GM21423 (cell line): Measurements from ENCODE around the gene TCEA3.

ENCODE experiments used
- ATAC-seq: cut with Tn5 transposase; IDR thresholded peaks from one replicate; pipeline ENCODE4 v1.9.1; 2021; ENCODE audit warnings: mild to moderate bottlenecking, moderate library complexity; ENCODE audit not compliant: unreplicated experiment

The TCEA3 gene

DNA sequence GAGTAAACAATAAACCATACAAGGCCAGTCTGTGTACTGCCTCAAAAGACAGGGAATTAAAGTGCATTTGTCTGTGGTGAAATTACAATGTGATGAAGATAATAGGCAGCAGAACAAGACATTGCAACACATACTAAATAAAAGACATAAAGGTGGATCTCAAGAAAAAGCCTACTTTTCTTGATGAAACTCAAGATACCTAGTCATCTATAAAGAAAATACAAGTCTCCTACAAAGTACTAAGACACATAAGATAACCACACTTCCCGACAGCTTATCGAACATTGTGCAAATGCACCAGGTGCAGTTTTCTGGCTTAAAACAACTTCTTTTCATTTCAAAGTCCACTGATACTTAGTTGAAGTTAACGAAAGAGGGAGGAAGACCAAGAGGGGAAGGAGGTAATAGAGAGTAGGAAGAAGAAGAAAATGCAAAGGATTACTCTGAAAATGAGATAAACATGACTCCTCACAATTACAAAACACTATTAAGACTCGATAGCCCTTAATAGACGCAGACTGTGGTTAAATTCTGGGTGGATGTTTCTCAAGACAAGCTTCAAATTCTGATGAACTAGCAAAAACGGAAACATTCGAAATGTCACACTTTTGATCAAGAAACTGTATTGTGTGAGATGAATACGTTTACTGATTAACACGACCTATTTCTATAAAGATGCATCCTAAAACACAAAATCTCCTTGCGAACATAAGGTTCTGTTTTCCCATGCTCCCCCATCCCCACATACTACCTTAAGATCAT, 82.4 kb downstream of the TCEA3 start:
- ATAC-seq = no peak

DNA sequence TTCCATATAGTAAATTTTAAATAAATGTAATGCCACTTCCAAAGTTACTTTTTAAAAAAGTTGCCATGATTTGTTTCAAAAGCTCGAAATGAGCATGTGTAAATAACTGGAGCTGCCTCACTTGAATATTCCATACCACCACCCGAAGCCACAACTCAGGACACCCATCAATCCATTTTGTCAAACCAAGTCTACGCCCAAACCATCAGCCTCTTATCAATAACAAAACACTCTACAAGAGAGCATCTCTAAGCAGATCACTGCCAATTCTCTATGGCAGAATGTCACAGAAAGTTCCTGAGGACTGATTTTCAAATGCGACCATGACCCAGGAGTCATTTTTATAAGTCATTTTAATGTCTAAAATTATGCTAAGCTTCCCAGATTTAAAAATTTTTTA, 84.9 kb downstream of the TCEA3 start:
- ATAC-seq = no peak

DNA sequence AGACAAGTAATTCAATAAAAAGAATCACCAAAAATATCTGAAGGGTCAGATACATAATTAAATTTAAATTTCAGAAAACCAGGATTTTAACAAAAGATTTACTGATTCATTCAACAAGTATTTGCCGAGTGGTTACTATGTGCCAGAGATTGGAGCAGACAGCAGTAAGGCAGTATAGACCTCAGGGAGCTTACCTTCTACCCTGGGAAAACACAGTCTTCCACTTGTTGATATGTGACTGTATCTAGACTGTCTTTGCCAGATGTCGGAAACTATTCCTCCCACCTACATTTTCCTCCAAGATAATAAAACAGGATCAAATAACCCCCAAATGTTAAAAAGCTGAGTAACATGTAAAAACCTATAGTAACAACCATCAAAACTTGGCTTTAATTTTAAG, 86.7 kb downstream of the TCEA3 start:
- no peak for ATAC-seq

DNA sequence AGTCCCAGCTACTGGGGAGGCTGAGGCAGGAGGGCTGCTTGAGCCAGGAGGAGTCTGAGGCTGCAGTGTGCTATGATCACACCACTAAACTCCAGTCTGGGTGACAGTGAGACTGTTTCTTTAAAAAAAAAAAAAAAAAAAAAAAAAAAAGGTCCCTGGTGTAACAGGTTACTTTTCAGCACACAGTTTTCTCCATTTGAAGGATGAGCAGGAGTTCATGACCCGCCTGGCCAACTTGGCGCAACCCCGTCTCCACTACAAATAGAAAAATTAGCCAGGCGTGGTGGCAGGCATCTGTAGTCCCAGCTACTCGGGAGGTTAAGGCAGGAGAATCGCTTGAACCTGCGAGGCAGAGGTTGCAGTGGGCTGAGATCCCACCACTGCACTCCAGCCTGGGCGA, 92.8 kb downstream of the TCEA3 start:
- no peak for ATAC-seq
